Nephron (organoid): ENCODE results near the gene CWC27.

Source experiments
- H3K27ac Mint-ChIP-seq, 3 experiments: 2 replicates each; pipeline ENCODE4 v1.8.0; 2020; ENCODE audit warnings: mixed read lengths in 3 of 3, mild to moderate bottlenecking in 2 of 3, moderate library complexity in 1 of 3
- H3K27me3 Mint-ChIP-seq: 2 replicates; pipeline ENCODE4 v1.8.0; 2021; ENCODE audit warnings: low read depth, mild to moderate bottlenecking, moderate library complexity, mixed read lengths
- H3K36me3 Mint-ChIP-seq: 2 replicates; pipeline ENCODE4 v1.8.0; 2020; ENCODE audit warnings: low read depth, mixed read lengths
- H3K4me1 Mint-ChIP-seq: 2 replicates; pipeline ENCODE4 v1.8.0; 2020; ENCODE audit warnings: mixed read lengths
- H3K4me3 Mint-ChIP-seq, 3 experiments: 2 replicates each; pipeline ENCODE4 v1.8.0; 2020; ENCODE audit warnings: mild to moderate bottlenecking in 3 of 3, mixed read lengths in 3 of 3, moderate library complexity in 2 of 3
- H3K9me3 Mint-ChIP-seq: 2 replicates; pipeline ENCODE4 v1.8.0; 2020; ENCODE audit warnings: mixed read lengths
- TF ChIP-seq, protein P1 (sequence below), 3 experiments: fragments of 200-600 bp; sonication (generic); IDR thresholded peaks; one replicate each; pipeline ENCODE4 v1.5.0; 2021; ENCODE audit warnings: antibody characterized with exemption in 3 of 3; ENCODE audit not compliant: unreplicated experiment in 3 of 3

Gene CWC27

DNA sequence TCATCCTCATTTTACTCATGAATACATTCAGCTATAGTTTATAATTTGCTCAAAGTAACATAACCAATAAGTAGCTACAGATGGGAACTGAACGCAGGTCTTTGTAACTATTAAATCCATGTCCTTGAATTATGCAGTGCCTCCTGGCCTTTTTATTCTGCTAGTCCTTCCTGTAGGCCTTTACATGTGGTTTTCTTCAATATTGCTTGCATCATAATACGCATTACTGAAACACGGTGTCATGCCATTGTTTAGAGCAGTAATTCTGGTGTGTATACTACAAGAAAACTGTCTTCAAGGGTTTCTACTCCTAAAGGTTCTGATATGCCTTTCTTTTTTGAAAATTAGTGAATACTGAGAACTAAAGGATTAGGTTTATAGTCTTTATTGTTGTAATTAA lies 20.7 kb downstream of the CWC27 start:
- TF ChIP-seq, protein P1, sequence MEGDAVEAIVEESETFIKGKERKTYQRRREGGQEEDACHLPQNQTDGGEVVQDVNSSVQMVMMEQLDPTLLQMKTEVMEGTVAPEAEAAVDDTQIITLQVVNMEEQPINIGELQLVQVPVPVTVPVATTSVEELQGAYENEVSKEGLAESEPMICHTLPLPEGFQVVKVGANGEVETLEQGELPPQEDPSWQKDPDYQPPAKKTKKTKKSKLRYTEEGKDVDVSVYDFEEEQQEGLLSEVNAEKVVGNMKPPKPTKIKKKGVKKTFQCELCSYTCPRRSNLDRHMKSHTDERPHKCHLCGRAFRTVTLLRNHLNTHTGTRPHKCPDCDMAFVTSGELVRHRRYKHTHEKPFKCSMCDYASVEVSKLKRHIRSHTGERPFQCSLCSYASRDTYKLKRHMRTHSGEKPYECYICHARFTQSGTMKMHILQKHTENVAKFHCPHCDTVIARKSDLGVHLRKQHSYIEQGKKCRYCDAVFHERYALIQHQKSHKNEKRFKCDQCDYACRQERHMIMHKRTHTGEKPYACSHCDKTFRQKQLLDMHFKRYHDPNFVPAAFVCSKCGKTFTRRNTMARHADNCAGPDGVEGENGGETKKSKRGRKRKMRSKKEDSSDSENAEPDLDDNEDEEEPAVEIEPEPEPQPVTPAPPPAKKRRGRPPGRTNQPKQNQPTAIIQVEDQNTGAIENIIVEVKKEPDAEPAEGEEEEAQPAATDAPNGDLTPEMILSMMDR (IDR thresholded peaks at IDR 0.05; ENCODE audit: unreplicated experiment in 3 of 3): no peak
- Mint-ChIP-seq H3K27me3 (no peaks in the 10 kb centered on the region), H3K9me3 (no peaks in the 10 kb centered on the region), H3K36me3 (peaks cover 18% of the 10 kb centered on the region), H3K4me3 (no peak overlapping the region), H3K4me1 (no peaks in the 10 kb centered on the region), H3K27ac (no peak overlapping the region)

DNA sequence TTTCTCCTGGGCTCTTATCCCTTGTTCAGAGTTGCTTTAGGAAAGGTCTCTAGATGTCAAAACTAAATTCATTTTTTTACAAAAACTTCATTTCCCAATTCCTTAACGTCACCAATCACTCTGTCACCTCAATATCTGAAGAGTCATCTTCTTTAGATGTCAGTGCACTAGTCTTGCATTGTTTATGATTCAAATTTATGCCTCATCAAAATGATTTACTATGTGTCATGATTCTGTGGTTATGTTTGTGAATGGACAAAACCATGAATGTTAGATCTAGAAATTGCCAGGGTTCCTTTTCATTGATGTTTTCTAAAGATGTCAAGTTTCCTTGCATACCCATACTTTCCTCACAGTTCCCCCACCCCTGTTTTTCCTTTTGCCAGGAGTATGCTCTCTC lies 21.5 kb downstream of the CWC27 start:
- TF ChIP-seq, protein P1 (IDR thresholded peaks at IDR 0.05; ENCODE audit: unreplicated experiment in 3 of 3): no peak
- Mint-ChIP-seq H3K27ac (no peak overlapping the region), H3K36me3 (peaks cover 18% of the 10 kb centered on the region), H3K9me3 (no peaks in the 10 kb centered on the region), H3K4me3 (no peak overlapping the region), H3K27me3 (no peaks in the 10 kb centered on the region), H3K4me1 (no peaks in the 10 kb centered on the region)

DNA sequence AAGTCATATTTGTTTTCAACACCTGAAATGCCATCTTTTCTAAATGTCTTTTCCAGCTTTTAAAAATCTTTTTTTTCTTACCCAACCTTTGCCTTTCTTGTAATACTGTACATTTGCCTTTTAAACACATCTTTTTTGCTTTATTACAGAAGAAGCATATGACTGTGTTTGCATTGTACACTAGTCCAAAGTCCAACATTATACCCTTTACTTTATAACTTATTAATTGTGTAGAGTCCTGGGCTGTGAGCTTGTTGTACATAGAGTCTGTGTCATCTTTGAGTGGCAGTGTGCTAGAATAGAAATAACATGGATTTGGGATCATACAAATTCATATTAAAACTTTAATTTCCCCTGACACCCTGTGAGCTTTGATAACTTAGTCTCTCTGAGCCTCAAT lies 23.7 kb downstream of the CWC27 start:
- Mint-ChIP-seq H3K27ac (peak overlapping the region; percentile 59 to 96 (median 94)), H3K36me3 (peaks cover 15% of the 10 kb centered on the region), H3K4me1 (no peaks in the 10 kb centered on the region), H3K27me3 (no peaks in the 10 kb centered on the region), H3K9me3 (no peaks in the 10 kb centered on the region), H3K4me3 (no peak overlapping the region)
- TF ChIP-seq, protein P1 (IDR thresholded peaks at IDR 0.05; ENCODE audit: unreplicated experiment in 3 of 3): no peak

DNA sequence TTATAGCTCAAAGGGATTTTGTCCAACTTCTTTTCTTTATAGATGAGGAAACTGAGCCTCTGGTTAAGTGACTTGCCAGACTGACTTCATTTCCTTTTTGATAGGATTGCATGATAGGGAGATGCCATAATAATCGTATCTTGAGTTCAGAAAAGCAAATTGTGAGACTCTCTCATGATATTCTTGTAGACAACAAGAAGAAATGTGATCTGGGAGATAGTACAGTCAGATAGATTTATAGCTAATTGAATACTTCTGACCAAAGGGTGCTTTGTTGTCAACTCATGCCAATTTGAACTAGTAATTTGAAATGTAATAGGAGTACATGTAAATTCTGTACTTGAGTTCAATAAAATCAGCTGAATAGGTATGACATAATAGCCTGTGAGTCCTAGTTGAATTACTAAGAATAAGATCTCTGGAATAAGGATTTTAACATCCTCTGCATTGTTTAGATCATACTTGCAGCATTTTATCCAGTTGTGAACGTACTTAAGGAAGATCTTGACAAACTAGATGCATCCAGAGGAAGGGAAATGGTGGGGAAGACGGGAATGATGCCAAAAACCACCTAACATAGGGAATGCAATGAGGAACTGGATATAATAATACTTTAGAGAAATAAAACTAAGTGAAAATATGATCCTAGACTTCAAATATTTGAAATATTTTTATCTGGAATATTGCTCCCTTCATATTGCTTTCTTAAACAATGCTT lies 25.5 kb downstream of the CWC27 start:
- Mint-ChIP-seq H3K27ac (peak overlapping the region; percentile 59 to 87 (median 77)), H3K27me3 (no peaks in the 10 kb centered on the region), H3K4me3 (no peak overlapping the region), H3K9me3 (no peaks in the 10 kb centered on the region), H3K36me3 (peaks cover 15% of the 10 kb centered on the region), H3K4me1 (no peaks in the 10 kb centered on the region)
- TF ChIP-seq, protein P1 (IDR thresholded peaks at IDR 0.05; ENCODE audit: unreplicated experiment in 3 of 3): no peak

DNA sequence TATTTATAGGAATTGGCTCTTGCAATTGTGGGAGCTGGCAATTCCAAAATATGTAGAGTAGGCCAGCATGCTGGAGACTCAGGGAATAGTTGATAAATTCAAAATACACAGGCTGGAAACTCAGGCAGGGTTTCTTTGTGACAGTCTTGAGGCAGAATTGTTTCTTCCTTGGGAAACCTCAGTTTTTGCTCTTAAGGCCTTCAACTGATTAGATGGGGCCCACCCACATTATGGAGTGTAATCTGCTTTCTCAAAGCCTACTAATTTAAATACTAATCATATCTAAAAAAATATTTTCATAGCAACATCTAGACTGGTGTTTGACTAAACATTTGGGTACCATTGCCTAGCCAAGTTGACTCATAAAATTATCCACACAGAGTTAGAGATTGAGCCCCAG lies 27.6 kb downstream of the CWC27 start:
- H3K27ac Mint-ChIP-seq: no peak overlapping the region
- TF ChIP-seq, protein P1 (IDR thresholded peaks at IDR 0.05; ENCODE audit: unreplicated experiment in 3 of 3): no peak
- no peaks in the 10 kb centered on the region for H3K9me3 Mint-ChIP-seq
- no peaks in the 10 kb centered on the region for H3K4me1 Mint-ChIP-seq
- no peak overlapping the region for H3K4me3 Mint-ChIP-seq
- no peaks in the 10 kb centered on the region for H3K27me3 Mint-ChIP-seq
- peaks cover 16% of the 10 kb centered on the region for H3K36me3 Mint-ChIP-seq

DNA sequence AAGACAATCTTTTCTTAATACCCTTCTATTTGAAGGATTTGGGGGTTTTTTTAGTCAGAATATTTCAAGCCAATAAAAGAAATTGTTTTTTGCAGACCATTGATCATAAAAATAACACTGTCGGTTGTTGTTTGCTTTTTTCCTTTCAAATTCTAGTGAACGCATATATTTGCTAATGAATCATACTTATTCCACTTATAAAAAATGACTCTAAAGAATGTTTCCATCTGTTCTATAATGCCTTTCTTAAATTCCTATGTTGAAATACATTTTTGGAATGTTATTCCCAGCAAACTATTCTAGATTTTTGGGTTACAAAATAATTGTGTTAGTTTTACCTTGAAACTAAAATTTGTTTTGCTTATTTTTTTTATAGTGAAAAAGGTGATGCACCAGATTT lies 32.2 kb downstream of the CWC27 start:
- no peaks in the 10 kb centered on the region for H3K9me3 Mint-ChIP-seq
- peaks cover 5% of the 10 kb centered on the region for H3K36me3 Mint-ChIP-seq
- no peak overlapping the region for H3K27ac Mint-ChIP-seq
- TF ChIP-seq, protein P1 (IDR thresholded peaks at IDR 0.05; ENCODE audit: unreplicated experiment in 3 of 3): no peak
- H3K4me1 Mint-ChIP-seq: no peaks in the 10 kb centered on the region
- no peaks in the 10 kb centered on the region for H3K27me3 Mint-ChIP-seq
- no peak overlapping the region for H3K4me3 Mint-ChIP-seq
